NT2/D1 (cell line): ENCODE measurements around the gene MIA2.
"Not testable (repeated sequence)": the region's sequence is repeated elsewhere in the genome, so short reads cannot be mapped to it uniquely, and the experiment has no call there.

Experiments
- DNase-seq: peaks from one replicate; pipeline ENCODE4 v3.0.0-alpha.2; 2011; ENCODE audit warnings: low read depth, low spot score
- H3K27me3 ChIP-seq: 2 replicates; pipeline ENCODE4 v1.6.0; 2011; ENCODE audit warnings: mild to moderate bottlenecking; ENCODE audit not compliant: insufficient read length, insufficient read depth
- H3K36me3 ChIP-seq: 2 replicates; pipeline ENCODE4 v1.6.1; 2011; ENCODE audit warnings: mild to moderate bottlenecking, low read length, mixed read lengths; ENCODE audit not compliant: insufficient read depth, insufficient read length
- H3K4me1 ChIP-seq: 2 replicates; pipeline ENCODE4 v1.5.1; 2011; ENCODE audit not compliant: insufficient read depth, insufficient read length
- H3K4me3 ChIP-seq: 2 replicates; pipeline ENCODE4 v1.5.1; 2011; ENCODE audit warnings: low read depth; ENCODE audit not compliant: insufficient read length
- H3K9ac ChIP-seq: 2 replicates; pipeline ENCODE4 v1.6.0; 2011; ENCODE audit warnings: low read depth; ENCODE audit not compliant: insufficient read length
- H3K9me3 ChIP-seq: 2 replicates; pipeline ENCODE4 v1.5.1; 2011; ENCODE audit warnings: mild to moderate bottlenecking, low read length; ENCODE audit not compliant: insufficient read depth
- SUZ12 ChIP-seq: IDR thresholded peaks from 2 replicates; pipeline ENCODE4 v1.6.1; 2011; ENCODE audit not compliant: insufficient read length, insufficient read depth; ENCODE audit errors: extremely low read depth
- YY1 ChIP-seq: IDR thresholded peaks from 2 replicates; pipeline ENCODE4 v1.6.1; 2011; ENCODE audit not compliant: insufficient read length, insufficient read depth
- ZNF274 ChIP-seq: IDR thresholded peaks from 2 replicates; pipeline ENCODE4 v1.6.1; 2011; ENCODE audit warnings: mild to moderate bottlenecking, low read depth, low read length

Gene MIA2

DNA sequence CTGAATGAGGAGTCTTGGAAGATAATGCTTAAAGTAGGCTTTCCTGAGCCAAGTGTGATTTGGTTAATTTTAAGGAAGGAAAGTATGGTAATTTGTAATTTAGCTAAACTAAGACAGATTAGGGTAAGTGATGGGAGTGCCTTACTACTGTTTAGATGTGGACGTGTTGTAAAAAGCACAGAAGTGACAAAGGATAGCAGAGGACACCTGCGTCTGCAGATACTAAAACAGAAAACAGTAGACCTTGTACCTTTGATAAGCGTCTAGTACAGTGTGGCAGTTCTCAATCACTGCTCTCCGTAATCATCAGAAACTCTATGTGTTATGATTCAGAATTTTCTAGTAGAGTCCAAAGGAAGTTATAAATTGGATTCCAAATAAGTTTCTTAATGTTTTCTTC, 58.0 kb downstream of the MIA2 start:
- no peaks in the 10 kb centered on the region for H3K27me3 ChIP-seq
- peaks cover 3% of the 10 kb centered on the region for H3K36me3 ChIP-seq
- H3K9me3 ChIP-seq: 0 out of 2 replicates have a peak, but pooled peaks cover 2% of the 10 kb centered on the region
- no peaks in the 10 kb centered on the region for H3K4me1 ChIP-seq
- no peak for DNase-seq
- H3K9ac ChIP-seq: no peak overlapping the region
- no peak overlapping the region for H3K4me3 ChIP-seq
- TF ChIP-seq YY1: no peak
- no peak for TF ChIP-seq SUZ12
- TF ChIP-seq ZNF274: no peak

DNA sequence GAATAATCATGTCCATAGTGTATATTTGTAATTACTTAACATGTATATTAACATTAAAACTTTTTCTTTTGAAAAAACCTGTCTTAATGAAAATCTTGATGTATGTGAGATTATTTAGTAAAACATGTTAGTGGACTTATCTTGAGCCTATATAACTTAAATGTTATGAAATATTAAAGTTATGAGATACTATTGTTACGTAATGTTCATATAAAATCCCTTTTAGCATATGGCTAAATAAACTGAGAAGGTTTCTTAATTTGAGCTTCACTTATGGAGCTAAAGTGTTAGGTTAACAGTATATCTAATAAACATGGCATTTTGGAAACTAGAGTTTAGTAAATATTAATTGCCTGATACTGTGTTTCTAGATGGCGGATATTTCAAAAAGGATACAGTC, 59.9 kb downstream of the MIA2 start:
- Histone ChIP-seq H3K9ac (no peak overlapping the region), H3K36me3 (peaks cover 3% of the 10 kb centered on the region), H3K9me3 (no peaks in the 10 kb centered on the region), H3K4me1 (no peaks in the 10 kb centered on the region), H3K4me3 (no peak overlapping the region), H3K27me3 (no peaks in the 10 kb centered on the region)
- DNase-seq: no peak
- TF ChIP-seq ZNF274 (no peak), YY1 (no peak), SUZ12 (no peak)

DNA sequence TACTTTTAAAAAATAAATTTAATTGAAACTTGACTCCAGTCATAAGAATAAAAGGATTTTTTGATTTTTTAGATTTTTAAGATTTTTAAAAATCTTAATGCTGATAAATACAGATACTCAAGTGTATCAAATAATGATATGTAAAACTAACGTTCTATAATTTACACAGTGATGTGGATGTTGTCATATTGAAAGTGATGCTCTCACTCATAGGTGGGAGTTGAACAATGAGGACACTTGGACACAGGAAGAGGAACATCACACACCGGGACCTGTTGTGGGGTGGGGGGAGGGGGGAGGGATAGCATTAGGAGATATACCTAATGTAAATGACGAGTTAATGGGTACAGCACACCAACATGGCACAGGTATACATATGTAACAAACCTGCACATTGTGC, 66.7 kb downstream of the MIA2 start:
- not testable (repeated sequence) for DNase-seq, H3K4me1 ChIP-seq, H3K27me3 ChIP-seq, H3K9me3 ChIP-seq, H3K4me3 ChIP-seq, H3K9ac ChIP-seq, H3K36me3 ChIP-seq

DNA sequence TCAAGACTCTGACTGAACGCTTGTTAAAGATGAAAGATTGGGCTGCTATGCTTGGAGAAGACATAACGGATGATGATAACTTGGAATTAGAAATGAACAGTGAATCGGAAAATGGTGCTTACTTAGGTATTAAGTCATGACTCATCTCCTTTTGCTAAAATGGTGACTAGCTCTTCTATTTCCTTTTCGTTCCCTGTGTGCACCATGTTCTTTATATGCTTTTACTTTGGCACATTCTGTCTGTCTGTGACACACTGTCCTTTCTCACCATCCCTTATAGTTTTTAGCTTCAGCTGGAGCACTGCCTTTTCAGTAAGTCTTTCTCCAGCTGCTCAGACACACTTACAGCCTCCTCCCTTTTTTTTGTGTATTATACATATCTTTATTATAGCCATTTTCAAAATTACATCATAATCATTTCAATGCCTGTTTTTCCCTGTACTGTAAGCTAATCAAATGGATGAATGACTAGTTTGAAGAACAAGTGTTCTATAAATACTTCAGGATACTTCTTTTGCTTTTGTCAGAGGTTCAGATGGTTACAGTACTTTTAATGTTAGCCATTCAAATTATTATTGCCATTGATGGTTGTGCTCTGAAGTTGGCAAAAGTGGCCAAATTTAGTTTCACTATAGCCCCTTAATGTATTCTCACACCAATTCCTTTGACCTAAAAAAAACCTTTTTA, 68.6 kb downstream of the MIA2 start:
- Histone ChIP-seq H3K27me3 (no peaks in the 10 kb centered on the region), H3K9ac (no peak overlapping the region), H3K4me3 (no peak overlapping the region), H3K9me3 (no peaks in the 10 kb centered on the region), H3K36me3 (peaks cover 4% of the 10 kb centered on the region), H3K4me1 (no peaks in the 10 kb centered on the region)
- no peak for TF ChIP-seq YY1
- DNase-seq: no peak

DNA sequence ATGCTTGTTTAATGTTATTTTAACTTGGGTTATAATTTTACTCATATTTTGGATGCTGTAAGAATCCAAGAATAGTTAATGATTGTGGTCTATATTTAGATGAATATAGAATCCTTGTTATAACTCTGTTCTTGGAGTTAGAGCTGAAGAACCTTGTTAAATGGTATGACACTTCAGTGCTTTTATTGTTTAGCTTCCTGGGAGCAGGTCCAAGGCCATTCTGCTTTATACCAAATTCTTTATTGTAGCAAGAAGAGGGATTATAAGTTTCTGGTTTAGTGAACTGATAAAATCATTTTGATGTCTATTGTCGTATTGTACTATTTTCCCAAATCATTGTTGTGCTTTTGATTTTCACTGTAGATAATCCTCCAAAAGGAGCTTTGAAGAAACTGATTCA, 69.4 kb downstream of the MIA2 start:
- Histone ChIP-seq H3K9me3 (no peaks in the 10 kb centered on the region), H3K9ac (no peak overlapping the region), H3K27me3 (no peaks in the 10 kb centered on the region), H3K4me1 (no peaks in the 10 kb centered on the region), H3K4me3 (no peak overlapping the region), H3K36me3 (peaks cover 4% of the 10 kb centered on the region)
- no peak for DNase-seq
- no peak for TF ChIP-seq ZNF274
- TF ChIP-seq SUZ12: no peak
- no peak for TF ChIP-seq YY1

DNA sequence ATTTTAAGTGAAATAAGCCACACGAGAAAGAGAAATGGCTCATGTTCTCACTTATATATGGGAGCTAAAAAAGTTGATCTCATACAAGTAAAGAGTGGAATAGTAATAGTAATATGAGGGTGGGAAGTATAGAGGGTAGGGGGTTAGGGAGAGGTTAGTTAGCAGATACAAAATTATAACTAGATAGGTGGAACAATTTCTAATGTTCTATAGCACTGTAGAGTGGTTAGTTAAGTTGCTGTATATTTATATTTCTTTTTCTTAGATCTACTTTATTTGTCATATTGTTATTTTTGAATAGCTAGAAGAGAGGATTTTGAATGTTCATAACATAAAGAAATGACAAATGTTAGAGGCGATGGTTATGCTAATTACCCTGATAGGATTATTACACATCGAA, 74.1 kb downstream of the MIA2 start:
- no peaks in the 10 kb centered on the region for H3K9me3 ChIP-seq
- no peak overlapping the region for H3K9ac ChIP-seq
- no peaks in the 10 kb centered on the region for H3K4me1 ChIP-seq
- TF ChIP-seq ZNF274: no peak
- TF ChIP-seq YY1: no peak
- no peak for TF ChIP-seq SUZ12
- H3K27me3 ChIP-seq: no peaks in the 10 kb centered on the region
- DNase-seq: no peak
- H3K4me3 ChIP-seq: no peak overlapping the region
- H3K36me3 ChIP-seq: no peaks in the 10 kb centered on the region

DNA sequence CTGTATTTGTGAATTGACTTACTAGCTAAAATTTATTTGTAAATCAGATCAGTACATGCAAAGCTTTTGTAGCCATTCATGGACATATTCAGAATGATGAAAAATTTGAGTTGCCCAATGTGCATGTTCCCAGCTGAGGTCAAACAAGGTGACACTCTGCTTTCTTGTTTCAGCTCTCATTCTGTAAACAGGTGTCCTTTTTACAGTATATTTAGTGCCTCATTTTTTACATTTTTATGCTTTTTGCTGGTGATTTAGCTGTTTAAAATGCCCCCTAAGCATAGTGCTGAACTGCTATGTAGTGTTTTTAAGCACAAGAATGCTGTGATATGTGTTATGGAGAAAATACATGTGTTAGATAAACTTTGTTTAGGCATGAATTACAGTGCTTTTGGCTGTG, 76.3 kb downstream of the MIA2 start:
- no peak for TF ChIP-seq SUZ12
- TF ChIP-seq YY1: no peak
- no peak for TF ChIP-seq ZNF274
- Histone ChIP-seq H3K4me1 (no peaks in the 10 kb centered on the region), H3K9ac (no peak overlapping the region), H3K4me3 (no peak overlapping the region), H3K27me3 (no peaks in the 10 kb centered on the region), H3K36me3 (no peaks in the 10 kb centered on the region), H3K9me3 (no peaks in the 10 kb centered on the region)
- DNase-seq: no peak

DNA sequence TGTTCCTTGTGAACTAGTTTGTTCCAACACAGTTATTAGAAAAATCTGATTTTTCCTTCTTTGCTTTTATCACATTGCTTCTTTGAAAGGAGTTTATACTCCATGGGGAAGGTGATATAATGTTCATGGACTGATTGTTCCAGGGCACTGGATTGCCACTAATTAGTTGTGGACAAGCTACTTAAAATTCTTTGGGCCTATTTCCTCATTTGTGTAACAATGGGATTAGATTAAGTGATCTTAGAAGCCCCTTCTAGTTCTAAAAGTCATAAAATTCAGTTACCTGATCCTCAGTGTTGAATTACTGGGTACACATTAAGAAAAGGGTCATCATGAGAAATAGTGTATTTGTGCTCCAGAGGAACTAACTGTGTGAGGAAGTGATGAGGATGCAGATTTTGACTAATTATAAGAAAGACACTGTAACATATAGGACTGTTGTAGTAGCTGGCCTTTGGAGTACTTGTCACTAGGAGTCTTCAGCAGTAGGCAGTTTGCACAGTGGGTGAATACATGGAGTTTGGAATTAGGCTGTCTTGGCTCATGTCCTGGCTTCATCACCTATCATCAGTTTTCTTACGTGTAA, 82.2 kb downstream of the MIA2 start:
- no peak for DNase-seq
- Histone ChIP-seq H3K27me3 (no peaks in the 10 kb centered on the region), H3K9me3 (no peaks in the 10 kb centered on the region), H3K9ac (no peak overlapping the region), H3K4me3 (no peak overlapping the region), H3K4me1 (no peaks in the 10 kb centered on the region), H3K36me3 (no peaks in the 10 kb centered on the region)
- no peak for TF ChIP-seq YY1
- TF ChIP-seq ZNF274: no peak
- no peak for TF ChIP-seq SUZ12
